Urinary bladder (tissue), 4 donors: ENCODE measurements around the gene AZU1. TPM values are rescaled to one million over a fixed set of nuclear protein-coding genes. Genes with fewer than 3 reads are reported as not detected.
A peak's percentile ranks its signal among the peaks of the same experiment; 100 is the strongest.

Experiments used
- DNase-seq: peaks from one replicate; pipeline ENCODE4 v3.0.0-alpha.2; 2015; ENCODE audit errors: extremely low spot score
- H3K27ac ChIP-seq: one replicate; pipeline ENCODE4 v1.5.1; 2013; ENCODE audit warnings: low read depth, mild to moderate bottlenecking, moderate library complexity
- H3K36me3 ChIP-seq: one replicate; pipeline ENCODE4 v1.6.1; 2013; ENCODE audit warnings: mild to moderate bottlenecking, moderate library complexity; ENCODE audit not compliant: insufficient read depth
- H3K4me1 ChIP-seq: one replicate; pipeline ENCODE4 v1.6.1; 2013; ENCODE audit warnings: mild to moderate bottlenecking, moderate library complexity; ENCODE audit not compliant: insufficient read depth
- H3K4me3 ChIP-seq: one replicate; pipeline ENCODE4 v1.5.1; 2013; ENCODE audit warnings: low read depth, low read length
- WGBS: extraction: QIAGEN DNeasy Blood & Tissue Kit; methylation state at CpG from one replicate; pipeline ENCODE4 v1.1.7; 2013; 5-methylcytosine and 5-hydroxymethylcytosine counted together
- polyA plus RNA-seq: library from polyadenylated mRNA; stranded (reverse); fragments of 200-250 nt; gene quantifications from one replicate; pipeline ENCODE4 v1.2.3, GENCODE V29; 2013
- total RNA-seq: library from RNA; depleted of rRNA; stranded (reverse); fragments of >200 nt; gene quantifications from one replicate; pipeline ENCODE4 v1.2.3, GENCODE V29; 2014
- donor health status: healthy with polysubstance abuse.
- donor health status: healthy.

The AZU1 gene
- total RNA-seq (not detected), polyA plus RNA-seq (0.15 TPM)

GRCh38 chr19:827710-828321, at the start of gene AZU1:
Gene AZU1, plus strand, starts transcription at chr19:827837. Its CDS starts 10 bp downstream, at chr19:827847.
- WGBS = 67% methylated on average over 33 of the region's 33 CpGs
- Histone ChIP-seq H3K4me1 (no peaks in the 10 kb centered on the region), H3K27ac (no peak within 1 kb of the TSS), H3K36me3 (no peaks in the 10 kb centered on the region), H3K4me3 (no peak within 1 kb of the TSS)
- DNase-seq = no peak

- no peaks in the 10 kb centered on the region for H3K36me3 ChIP-seq
- H3K27ac ChIP-seq = peak overlapping the region; percentile 67
- H3K4me1 ChIP-seq = peaks cover 2% of the 10 kb centered on the region
- DNase-seq = no peak
- no peak overlapping the region for H3K4me3 ChIP-seq
- WGBS = 36% methylated on average over 36 of the region's 36 CpGs
Observed at GRCh38 chr19:778910-779653, 48.6 kb upstream of the AZU1 start.

- Histone ChIP-seq H3K36me3 (no peaks in the 10 kb centered on the region), H3K27ac (no peak overlapping the region), H3K4me3 (no peak overlapping the region), H3K4me1 (peaks cover 2% of the 10 kb centered on the region)
- 86% methylated on average over 15 of the region's 15 CpGs for WGBS
- DNase-seq = no peak
Observed at GRCh38 chr19:780935-781334, 46.7 kb upstream of the AZU1 start.

GRCh38 chr19:781800-782184, 45.8 kb upstream of the AZU1 start:
- peaks cover 2% of the 10 kb centered on the region for H3K4me1 ChIP-seq
- H3K27ac ChIP-seq = no peak overlapping the region
- no peak for DNase-seq
- 91% methylated on average over 19 of the region's 19 CpGs for WGBS
- no peaks in the 10 kb centered on the region for H3K36me3 ChIP-seq
- H3K4me3 ChIP-seq = no peak overlapping the region

- Histone ChIP-seq H3K4me3 (no peak overlapping the region), H3K36me3 (no peaks in the 10 kb centered on the region), H3K27ac (no peak overlapping the region), H3K4me1 (peaks cover 2% of the 10 kb centered on the region)
- WGBS = 36% methylated on average over 29 of the region's 29 CpGs
- DNase-seq = no peak
Observed at GRCh38 chr19:782185-782877, 45.3 kb upstream of the AZU1 start.

- no peak overlapping the region for H3K27ac ChIP-seq
Observed at GRCh38 chr19:782878-783668, 44.6 kb upstream of the AZU1 start.

GRCh38 chr19:784541-784940, 43.1 kb upstream of the AZU1 start:
- 81% methylated on average over 13 of the region's 13 CpGs for WGBS
- H3K36me3 ChIP-seq = no peaks in the 10 kb centered on the region
- H3K4me3 ChIP-seq = no peak overlapping the region
- peaks cover 2% of the 10 kb centered on the region for H3K4me1 ChIP-seq
- no peak for DNase-seq
- H3K27ac ChIP-seq = no peak overlapping the region

More at GRCh38 chr19:782878-783668, 44.6 kb upstream of the AZU1 start:
- Histone ChIP-seq H3K4me3 (no peak overlapping the region), H3K36me3 (no peaks in the 10 kb centered on the region), H3K4me1 (peaks cover 2% of the 10 kb centered on the region)
- DNase-seq = no peak
- 74% methylated on average over 30 of the region's 30 CpGs for WGBS

- DNase-seq = no peak
- H3K4me3 ChIP-seq = no peak overlapping the region
- H3K36me3 ChIP-seq = no peaks in the 10 kb centered on the region
- peaks cover 2% of the 10 kb centered on the region for H3K4me1 ChIP-seq
- 90% methylated on average over 16 of the region's 16 CpGs for WGBS
- H3K27ac ChIP-seq = no peak overlapping the region
Observed at GRCh38 chr19:787536-787935, 40.1 kb upstream of the AZU1 start.

- WGBS = 57% methylated on average over 11 of the region's 11 CpGs
- no peak overlapping the region for H3K27ac ChIP-seq
Observed at GRCh38 chr19:788686-788982, 39.0 kb upstream of the AZU1 start.

GRCh38 chr19:788983-789700, 38.5 kb upstream of the AZU1 start:
- Histone ChIP-seq H3K4me3 (no peak overlapping the region), H3K4me1 (no peaks in the 10 kb centered on the region), H3K36me3 (no peaks in the 10 kb centered on the region), H3K27ac (no peak overlapping the region)
- DNase-seq = no peak
- 43% methylated on average over 33 of the region's 33 CpGs for WGBS

More at GRCh38 chr19:788686-788982, 39.0 kb upstream of the AZU1 start:
- Histone ChIP-seq H3K4me3 (no peak overlapping the region), H3K36me3 (no peaks in the 10 kb centered on the region), H3K4me1 (no peaks in the 10 kb centered on the region)
- no peak for DNase-seq

GRCh38 chr19:789701-790060, 38.0 kb upstream of the AZU1 start:
- Histone ChIP-seq H3K27ac (no peak overlapping the region), H3K4me1 (no peaks in the 10 kb centered on the region), H3K4me3 (no peak overlapping the region), H3K36me3 (no peaks in the 10 kb centered on the region)
- 84% methylated on average over 9 of the region's 9 CpGs for WGBS
- no peak for DNase-seq

GRCh38 chr19:791007-791566, 36.5 kb upstream of the AZU1 start:
- H3K4me1 ChIP-seq = no peaks in the 10 kb centered on the region
- H3K4me3 ChIP-seq = no peak overlapping the region
- H3K36me3 ChIP-seq = no peaks in the 10 kb centered on the region
- 85% methylated on average over 26 of the region's 26 CpGs for WGBS
- DNase-seq = no peak
- no peak overlapping the region for H3K27ac ChIP-seq
